GM13976 (cell line): ENCODE data around the gene EARS2.

Source experiments
- DNase-seq: peaks from one replicate; pipeline ENCODE4 v3.0.0; 2012; ENCODE audit warnings: low spot score
- CTCF ChIP-seq: IDR thresholded peaks from 2 replicates; pipeline ENCODE4 v1.5.1; 2012; ENCODE audit warnings: borderline replicate concordance, mild to moderate bottlenecking; ENCODE audit not compliant: insufficient read depth; ENCODE audit errors: extremely low read depth, missing control alignments, control extremely low read depth
- in situ Hi-C: fragments of 300-500 bp; cut with MboI; formaldehyde crosslinking; loops from one replicate; pipeline ENCODE4 v1.12.0; 2022; ENCODE audit warnings: low sequenced_read_pairs, mixed read lengths, inconsistent platforms; ENCODE audit not compliant: unreplicated experiment

The EARS2 gene

DNA sequence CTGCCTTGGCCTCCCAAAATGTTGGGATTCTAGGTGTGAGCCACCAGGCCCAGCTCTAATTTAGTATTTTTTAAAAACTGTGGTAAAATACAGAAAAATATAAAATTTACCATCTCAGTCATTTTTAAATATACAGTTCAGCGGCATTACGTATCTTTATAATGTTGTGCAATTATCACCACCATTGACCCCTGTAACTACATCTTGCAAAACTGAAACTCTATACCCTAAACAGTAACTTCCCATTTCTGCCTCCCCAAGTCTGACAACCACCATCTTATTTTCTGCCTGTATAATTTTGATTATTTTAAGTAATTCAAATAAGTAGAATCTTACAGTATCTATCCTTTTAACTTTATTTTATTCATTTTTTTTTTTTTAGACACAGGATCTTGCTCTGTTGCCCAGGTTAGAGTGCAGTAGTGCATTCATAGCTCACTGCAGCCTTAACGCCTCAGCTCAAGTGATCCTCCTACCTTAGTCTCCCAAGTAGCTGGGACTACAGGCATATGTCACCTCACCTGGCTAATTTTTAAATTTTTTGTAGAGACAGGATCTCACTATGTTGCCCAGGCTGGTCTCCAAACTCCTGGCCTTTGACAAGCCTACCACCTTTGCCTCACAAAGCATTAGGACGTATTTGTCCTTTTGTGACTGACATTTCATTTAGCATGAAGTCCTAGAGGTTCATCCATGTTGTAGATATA lies 36.0 kb downstream of the EARS2 start:
- in situ Hi-C loops, result no loop called here
- no peak for TF ChIP-seq CTCF
- DNase-seq, result no peak

- no peak for TF ChIP-seq CTCF
- DNase-seq, result no peak
- in situ Hi-C loops, result no loop called here
Observed at GRCh38 chr16:23520500-23520899, 36.6 kb downstream of the EARS2 start.

GRCh38 chr16:23519282-23519681 lies 37.9 kb downstream of the EARS2 start:
- DNase-seq, result no peak
- no peak for TF ChIP-seq CTCF
- in situ Hi-C loops, result no loop called here

DNA sequence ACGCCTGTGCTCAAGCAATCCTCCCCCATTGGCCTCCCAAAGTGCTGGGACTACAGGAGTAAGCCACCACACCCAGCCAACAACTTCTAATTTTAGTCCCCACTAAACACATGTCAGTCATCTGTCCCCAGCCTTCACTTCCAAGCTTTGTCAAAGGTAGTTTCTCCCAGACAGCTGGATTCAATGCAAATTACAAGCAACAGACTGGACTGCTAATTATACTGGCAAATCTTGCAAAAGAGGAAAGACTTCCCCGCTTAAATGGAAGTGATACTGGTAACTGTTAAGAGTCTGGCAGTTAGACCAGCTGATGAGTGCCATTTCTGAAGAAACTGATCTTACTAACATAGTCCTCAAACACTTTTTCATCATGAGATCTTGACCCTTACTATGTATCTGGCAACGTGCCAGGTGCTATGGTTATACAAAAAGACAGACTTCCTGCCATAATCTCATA lies 38.7 kb downstream of the EARS2 start:
- DNase-seq, result no peak
- TF ChIP-seq CTCF, result no peak
- in situ Hi-C loops, result no loop called here

GRCh38 chr16:23516366-23517137 lies 40.6 kb downstream of the EARS2 start:
- DNase-seq, result no peak
- in situ Hi-C loops, result no loop called here
- TF ChIP-seq CTCF, result no peak

DNA sequence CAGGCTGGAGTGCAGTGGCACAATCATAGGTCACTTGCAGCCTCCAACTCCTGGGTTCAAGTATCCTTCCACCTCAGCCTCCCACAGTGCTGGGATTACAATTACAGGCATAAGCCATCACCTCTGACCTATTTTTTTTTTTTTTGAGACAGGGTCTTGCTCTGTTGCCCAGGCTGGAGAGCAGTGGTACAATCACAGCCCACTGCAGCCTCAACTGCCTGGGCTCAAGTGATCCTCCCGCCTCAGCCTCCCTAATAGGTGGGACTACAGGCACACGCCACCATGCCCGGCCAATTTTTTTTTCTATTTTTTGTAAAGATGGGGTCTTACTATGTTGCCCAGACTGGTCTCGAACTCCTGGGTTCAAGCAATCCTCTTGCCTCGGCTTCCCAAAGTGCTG lies 41.3 kb downstream of the EARS2 start:
- TF ChIP-seq CTCF, result no peak
- in situ Hi-C loops, result no loop called here
- no peak for DNase-seq
